ENCODE results near the gene RFLNA. TPM values are rescaled to one million over a fixed set of nuclear protein-coding genes. Genes with fewer than 3 reads are reported as not detected.

Gene RFLNA
- total RNA-seq, 1 donor from 2014 or later, result 1.0 TPM

DNA sequence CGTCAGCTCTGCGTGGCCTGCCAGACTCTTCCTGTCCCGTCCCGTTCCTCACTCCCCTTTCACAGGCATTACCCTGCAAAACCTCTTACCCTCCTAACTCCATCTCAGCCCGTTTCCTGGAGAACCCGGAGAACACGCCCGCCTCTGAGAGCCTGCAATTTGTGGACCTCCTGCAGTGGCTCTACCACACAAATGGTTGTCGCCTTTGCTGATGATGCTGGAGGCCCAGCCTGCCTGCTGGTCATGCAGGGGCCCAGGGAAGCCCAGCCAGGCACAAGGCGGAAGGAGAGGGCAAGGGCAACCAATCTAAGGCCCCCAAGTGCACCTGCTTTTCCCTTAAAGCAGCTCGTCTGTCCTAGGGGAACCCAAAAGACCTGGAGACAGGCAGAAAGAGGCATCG, 22.5 kb downstream of the RFLNA start:
- H3K4me3 Mint-ChIP-seq (ENCODE audit: unreplicated experiment), result no peak overlapping the region
- no peak overlapping the region for H3K27ac Mint-ChIP-seq (ENCODE audit: unreplicated experiment)
- H3K27me3 Mint-ChIP-seq (ENCODE audit: low read depth), result no peaks in the 10 kb centered on the region

DNA sequence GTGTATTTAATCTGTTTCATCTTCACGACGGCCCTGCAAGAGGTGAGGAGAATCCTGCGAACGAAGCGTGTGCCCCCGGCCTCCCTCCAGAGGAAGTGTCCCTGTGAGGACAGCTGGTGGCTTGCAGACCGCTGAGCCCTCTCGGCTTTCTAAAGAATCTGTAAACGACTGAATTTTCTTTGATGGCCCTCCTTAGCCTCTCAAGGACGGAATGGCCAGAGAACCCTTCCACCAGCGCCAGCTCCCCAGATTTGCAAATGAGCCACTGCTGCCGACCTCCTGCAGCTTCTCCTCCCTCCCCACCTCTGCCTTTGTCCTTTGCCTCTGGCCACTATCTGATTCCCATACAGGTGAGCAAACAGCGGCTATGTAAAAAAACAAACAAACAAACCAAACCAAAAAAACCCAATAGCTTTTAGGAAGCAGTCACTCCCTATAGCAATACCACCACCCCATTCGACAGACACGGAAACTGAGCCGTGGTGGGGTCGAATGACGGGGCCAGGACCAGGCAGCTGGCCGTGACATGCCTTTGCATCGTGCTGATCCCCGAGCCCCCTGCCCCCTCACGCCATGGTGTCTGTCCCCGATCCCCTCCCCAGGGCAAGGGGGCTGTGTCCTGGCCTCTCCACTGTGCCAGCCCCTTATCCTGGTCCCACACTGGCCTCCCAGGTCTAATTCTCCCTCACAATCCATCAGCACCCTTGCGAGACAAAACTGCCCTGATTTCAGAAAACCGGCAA, 23.6 kb downstream of the RFLNA start:
- H3K27ac Mint-ChIP-seq (ENCODE audit: unreplicated experiment), result no peak overlapping the region
- H3K4me1 Mint-ChIP-seq (ENCODE audit: low read depth), result peaks cover 4% of the 10 kb centered on the region
- DNase-seq (ENCODE audit: low spot score), result no peak
- H3K9me3 Mint-ChIP-seq (ENCODE audit: low read depth), result no peaks in the 10 kb centered on the region
- H3K4me3 Mint-ChIP-seq (ENCODE audit: unreplicated experiment), result no peak overlapping the region
- no peaks in the 10 kb centered on the region for H3K27me3 Mint-ChIP-seq (ENCODE audit: low read depth)
- peaks cover 2% of the 10 kb centered on the region for H3K36me3 Mint-ChIP-seq (ENCODE audit: low read depth)
- TF ChIP-seq, protein P1, sequence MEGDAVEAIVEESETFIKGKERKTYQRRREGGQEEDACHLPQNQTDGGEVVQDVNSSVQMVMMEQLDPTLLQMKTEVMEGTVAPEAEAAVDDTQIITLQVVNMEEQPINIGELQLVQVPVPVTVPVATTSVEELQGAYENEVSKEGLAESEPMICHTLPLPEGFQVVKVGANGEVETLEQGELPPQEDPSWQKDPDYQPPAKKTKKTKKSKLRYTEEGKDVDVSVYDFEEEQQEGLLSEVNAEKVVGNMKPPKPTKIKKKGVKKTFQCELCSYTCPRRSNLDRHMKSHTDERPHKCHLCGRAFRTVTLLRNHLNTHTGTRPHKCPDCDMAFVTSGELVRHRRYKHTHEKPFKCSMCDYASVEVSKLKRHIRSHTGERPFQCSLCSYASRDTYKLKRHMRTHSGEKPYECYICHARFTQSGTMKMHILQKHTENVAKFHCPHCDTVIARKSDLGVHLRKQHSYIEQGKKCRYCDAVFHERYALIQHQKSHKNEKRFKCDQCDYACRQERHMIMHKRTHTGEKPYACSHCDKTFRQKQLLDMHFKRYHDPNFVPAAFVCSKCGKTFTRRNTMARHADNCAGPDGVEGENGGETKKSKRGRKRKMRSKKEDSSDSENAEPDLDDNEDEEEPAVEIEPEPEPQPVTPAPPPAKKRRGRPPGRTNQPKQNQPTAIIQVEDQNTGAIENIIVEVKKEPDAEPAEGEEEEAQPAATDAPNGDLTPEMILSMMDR (IDR thresholded peaks at IDR 0.05), result no peak

More for the DNA sequence above, 22.5 kb downstream of the RFLNA start:
- DNase-seq (ENCODE audit: low spot score), result no peak
- Mint-ChIP-seq H3K4me1 (ENCODE audit: low read depth) (peaks cover 4% of the 10 kb centered on the region), H3K9me3 (ENCODE audit: low read depth) (no peaks in the 10 kb centered on the region), H3K36me3 (ENCODE audit: low read depth) (peaks cover 2% of the 10 kb centered on the region)
- TF ChIP-seq, protein P1 (IDR thresholded peaks at IDR 0.05), result no peak

DNA sequence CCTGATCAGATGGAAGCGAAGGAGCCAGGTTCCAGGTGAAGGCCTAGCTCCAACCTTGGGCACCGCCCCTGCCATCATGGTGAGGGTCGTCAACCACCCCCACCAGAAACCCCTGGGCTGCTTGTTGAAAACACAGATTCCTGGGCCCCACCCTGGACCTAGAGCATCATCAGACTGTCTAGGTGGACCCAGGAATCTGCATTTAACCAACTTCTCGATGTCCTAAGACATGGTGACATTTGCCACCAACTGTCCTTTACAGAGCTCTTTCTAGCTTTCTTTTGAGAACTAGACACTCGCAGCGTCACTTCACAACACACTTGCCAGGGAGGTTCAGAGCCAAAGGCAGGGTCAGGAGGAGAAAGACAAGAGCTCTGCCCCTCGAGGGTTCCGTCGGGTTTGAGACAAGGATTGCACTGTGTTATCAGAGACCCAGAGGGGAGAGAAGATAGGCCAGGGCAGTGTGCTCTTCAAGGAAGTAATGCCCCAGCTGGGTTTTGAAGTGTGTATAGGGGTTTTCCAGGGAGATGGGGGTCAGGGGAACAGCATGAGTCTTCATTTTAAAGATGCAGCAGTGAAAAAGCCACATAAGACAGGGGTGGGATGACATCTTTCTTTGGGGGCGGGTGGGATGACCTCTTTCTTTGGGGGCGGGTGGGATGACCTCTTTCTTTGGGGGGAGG, 24.6 kb downstream of the RFLNA start:
- no peak for DNase-seq (ENCODE audit: low spot score)
- Mint-ChIP-seq H3K4me1 (ENCODE audit: low read depth) (peaks cover 4% of the 10 kb centered on the region), H3K27me3 (ENCODE audit: low read depth) (no peaks in the 10 kb centered on the region), H3K4me3 (ENCODE audit: unreplicated experiment) (no peak overlapping the region), H3K36me3 (ENCODE audit: low read depth) (peaks cover 11% of the 10 kb centered on the region), H3K9me3 (ENCODE audit: low read depth) (peaks cover 9% of the 10 kb centered on the region), H3K27ac (ENCODE audit: unreplicated experiment) (no peak overlapping the region)
- TF ChIP-seq, protein P1 (IDR thresholded peaks at IDR 0.05), result no peak

DNA sequence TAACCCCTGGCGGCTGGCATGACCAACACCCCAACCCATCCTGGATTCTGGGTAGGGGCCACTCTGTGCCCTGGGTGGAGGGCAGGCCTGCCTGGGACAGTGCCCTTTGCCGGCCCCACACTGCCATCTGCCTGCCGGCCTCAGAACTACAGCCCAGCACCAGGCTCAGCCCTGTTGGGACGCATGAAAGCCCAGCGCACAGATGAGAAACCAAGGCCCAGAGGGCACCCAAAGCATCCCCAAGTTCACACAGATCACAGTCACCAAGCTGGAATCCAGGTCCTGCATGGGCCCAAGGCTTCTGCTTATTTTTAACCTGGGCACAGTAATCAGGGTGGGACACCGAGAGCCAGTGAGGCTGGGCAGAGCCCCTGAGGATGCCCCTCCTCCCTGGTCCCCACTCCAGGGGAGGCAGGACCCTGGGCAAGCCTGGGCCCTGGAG, 26.2 kb downstream of the RFLNA start:
- TF ChIP-seq, protein P1 (IDR thresholded peaks at IDR 0.05), result peak; percentile 93
- Mint-ChIP-seq H3K4me3 (ENCODE audit: unreplicated experiment) (no peak overlapping the region), H3K4me1 (ENCODE audit: low read depth) (peaks cover 4% of the 10 kb centered on the region), H3K27ac (ENCODE audit: unreplicated experiment) (no peak overlapping the region), H3K27me3 (ENCODE audit: low read depth) (no peaks in the 10 kb centered on the region), H3K9me3 (ENCODE audit: low read depth) (peaks cover 12% of the 10 kb centered on the region), H3K36me3 (ENCODE audit: low read depth) (peaks cover 19% of the 10 kb centered on the region)
- DNase-seq (ENCODE audit: low spot score), result no peak

DNA sequence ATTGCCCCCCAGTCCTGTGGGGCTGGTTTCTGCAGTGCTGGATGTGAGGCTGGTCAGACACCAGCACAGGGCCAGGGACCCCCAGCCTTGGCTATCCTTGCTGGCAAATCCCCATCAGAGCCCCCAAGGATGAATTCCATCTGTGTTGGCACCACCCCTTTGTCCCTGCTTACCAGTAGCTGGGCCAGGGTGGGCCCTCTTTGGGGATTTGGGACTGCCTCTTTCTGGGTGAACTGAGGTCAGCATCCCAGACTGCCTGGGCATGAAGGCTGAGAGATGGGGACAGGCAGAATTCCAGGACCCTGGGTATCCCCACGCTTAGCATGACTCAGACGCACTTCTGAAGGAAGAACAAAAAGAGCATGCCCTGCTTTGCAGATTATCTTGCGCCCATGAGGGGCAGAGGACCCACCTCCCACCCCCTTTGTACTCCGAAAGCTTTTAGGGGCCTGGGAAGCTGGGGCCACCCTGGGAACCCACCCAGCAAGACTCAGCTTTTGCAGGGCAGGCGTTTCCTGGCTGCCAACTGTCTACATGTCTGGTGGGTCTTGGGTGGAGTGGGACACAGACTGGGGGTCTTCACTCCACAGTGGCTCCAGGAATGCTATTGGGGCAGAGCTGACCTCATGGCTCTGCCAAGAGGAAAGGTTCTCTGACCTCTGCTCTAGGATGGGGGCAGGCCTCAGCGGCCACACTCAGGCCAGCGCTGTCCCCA, 26.8 kb downstream of the RFLNA start:
- H3K27me3 Mint-ChIP-seq (ENCODE audit: low read depth), result no peaks in the 10 kb centered on the region
- H3K36me3 Mint-ChIP-seq (ENCODE audit: low read depth), result peaks cover 19% of the 10 kb centered on the region
- no peak overlapping the region for H3K4me3 Mint-ChIP-seq (ENCODE audit: unreplicated experiment)
- H3K9me3 Mint-ChIP-seq (ENCODE audit: low read depth), result peaks cover 12% of the 10 kb centered on the region
- no peak overlapping the region for H3K27ac Mint-ChIP-seq (ENCODE audit: unreplicated experiment)
- TF ChIP-seq, protein P1 (IDR thresholded peaks at IDR 0.05), result no peak
- H3K4me1 Mint-ChIP-seq (ENCODE audit: low read depth), result no peaks in the 10 kb centered on the region
- DNase-seq (ENCODE audit: low spot score), result no peak

Measured in chondrocyte (in vitro differentiated cells).